GM04503 (cell line): ENCODE data around the gene KLHL24.
"Not testable (repeated sequence)": the region's sequence is repeated elsewhere in the genome, so short reads cannot be mapped to it uniquely, and the experiment has no call there.

Experiments
- DNase-seq: peaks from one replicate; pipeline ENCODE4 v3.0.0-alpha.2; 2012; ENCODE audit warnings: low read depth

The KLHL24 gene

GRCh38 chr3:183635431-183636220, at the start of gene KLHL24:
KLHL24 (plus strand) TSS chr3:183635623; CDS start chr3:183650357, 14,734 bp downstream.
- DNase-seq = peak; percentile 70

GRCh38 chr3:183586477-183586876, 48.9 kb upstream of the KLHL24 start:
- no peak for DNase-seq

GRCh38 chr3:183587336-183587735, 48.1 kb upstream of the KLHL24 start:
- no peak for DNase-seq

GRCh38 chr3:183590442-183590841, 45.0 kb upstream of the KLHL24 start:
- DNase-seq = no peak

- DNase-seq = no peak
Measured at GRCh38 chr3:183591881-183592521, 43.4 kb upstream of the KLHL24 start.

- no peak for DNase-seq
Measured at GRCh38 chr3:183592821-183593220, 42.6 kb upstream of the KLHL24 start.

- DNase-seq = no peak
Measured at GRCh38 chr3:183594636-183595035, 40.8 kb upstream of the KLHL24 start.

- DNase-seq = no peak
Measured at GRCh38 chr3:183597959-183598358, 37.5 kb upstream of the KLHL24 start.

- not testable (repeated sequence) for DNase-seq
Measured at GRCh38 chr3:183611326-183611725, 24.1 kb upstream of the KLHL24 start.

GRCh38 chr3:183613366-183614285, 21.8 kb upstream of the KLHL24 start:
- no peak for DNase-seq

- DNase-seq = no peak
Measured at GRCh38 chr3:183618542-183618941, 16.9 kb upstream of the KLHL24 start.

- no peak for DNase-seq
Measured at GRCh38 chr3:183619010-183619409, 16.4 kb upstream of the KLHL24 start.

GRCh38 chr3:183619624-183620251, 15.7 kb upstream of the KLHL24 start:
- DNase-seq = no peak

GRCh38 chr3:183620252-183620628, 15.2 kb upstream of the KLHL24 start:
- DNase-seq = no peak

- not testable (repeated sequence) for DNase-seq
Measured at GRCh38 chr3:183622473-183622872, 12.9 kb upstream of the KLHL24 start.

GRCh38 chr3:183626877-183627594, 8.4 kb upstream of the KLHL24 start:
- no peak for DNase-seq

- DNase-seq = no peak
Measured at GRCh38 chr3:183629546-183630301, 5.7 kb upstream of the KLHL24 start.

GRCh38 chr3:183631715-183632114, 3.7 kb upstream of the KLHL24 start:
- no peak for DNase-seq

GRCh38 chr3:183632725-183633124, 2.7 kb upstream of the KLHL24 start:
- not testable (repeated sequence) for DNase-seq

- DNase-seq = no peak
Measured at GRCh38 chr3:183634707-183635106, 716 bp upstream of the KLHL24 start.

GRCh38 chr3:183635107-183635430, 354 bp upstream of the KLHL24 start:
- no peak for DNase-seq
